Measurements from ENCODE around the gene GPER1.
"Not testable (repeated sequence)": the region's sequence is repeated elsewhere in the genome, so short reads cannot be mapped to it uniquely, and the experiment has no call there.

The GPER1 gene

GRCh38 chr7:1068013-1068412 lies 19.9 kb upstream of the GPER1 start:
- DNase-seq (ENCODE audit: low read depth, low spot score), result no peak

DNA sequence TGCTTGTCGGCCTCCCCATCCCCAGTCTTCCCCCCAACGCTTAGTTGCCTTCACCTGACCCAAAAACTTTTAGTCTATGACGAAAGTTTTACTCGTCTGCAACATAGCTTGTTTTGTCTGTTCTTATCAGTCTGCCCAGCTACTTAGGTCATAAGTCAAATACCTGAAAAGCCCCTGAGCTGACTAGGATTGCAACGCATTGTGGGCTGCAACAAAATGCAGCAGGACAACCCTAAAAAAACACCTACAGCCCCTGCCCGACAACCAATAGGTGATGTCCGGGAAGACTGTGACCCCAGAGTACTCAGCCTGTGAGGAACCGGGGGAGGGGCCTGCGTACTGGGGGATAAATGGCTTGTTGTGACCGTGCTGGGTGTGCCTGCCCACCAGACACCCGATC lies 19.3 kb upstream of the GPER1 start:
- no peak for DNase-seq (ENCODE audit: low read depth, low spot score)

DNA sequence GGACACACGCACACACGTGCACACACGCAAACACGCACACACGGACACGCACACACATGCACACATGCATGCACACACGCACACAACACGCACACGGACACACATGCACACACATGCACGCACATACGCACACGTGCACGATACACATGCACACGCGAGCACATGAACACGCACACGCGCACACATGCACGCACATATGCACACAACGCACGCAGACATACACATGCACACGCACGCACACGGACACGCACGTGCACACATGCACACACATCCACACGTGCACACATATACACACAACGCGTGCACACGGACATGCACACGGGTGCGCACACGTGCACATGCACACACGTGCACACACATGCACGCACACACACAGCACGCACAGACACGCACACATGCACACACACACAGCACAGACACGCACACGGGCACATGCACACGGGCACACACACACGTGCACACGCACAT lies 17.3 kb upstream of the GPER1 start:
- no peak for DNase-seq (ENCODE audit: low read depth, low spot score)

GRCh38 chr7:1071731-1072254 lies 16.1 kb upstream of the GPER1 start:
- no peak for DNase-seq (ENCODE audit: low read depth, low spot score)

GRCh38 chr7:1073142-1073977 lies 14.6 kb upstream of the GPER1 start:
- DNase-seq (ENCODE audit: low read depth, low spot score), result no peak

- not testable (repeated sequence) for DNase-seq (ENCODE audit: low read depth, low spot score)
Observed at GRCh38 chr7:1074018-1074417, 13.9 kb upstream of the GPER1 start.

GRCh38 chr7:1074593-1075431 lies 13.1 kb upstream of the GPER1 start:
- DNase-seq (ENCODE audit: low read depth, low spot score), result no peak

DNA sequence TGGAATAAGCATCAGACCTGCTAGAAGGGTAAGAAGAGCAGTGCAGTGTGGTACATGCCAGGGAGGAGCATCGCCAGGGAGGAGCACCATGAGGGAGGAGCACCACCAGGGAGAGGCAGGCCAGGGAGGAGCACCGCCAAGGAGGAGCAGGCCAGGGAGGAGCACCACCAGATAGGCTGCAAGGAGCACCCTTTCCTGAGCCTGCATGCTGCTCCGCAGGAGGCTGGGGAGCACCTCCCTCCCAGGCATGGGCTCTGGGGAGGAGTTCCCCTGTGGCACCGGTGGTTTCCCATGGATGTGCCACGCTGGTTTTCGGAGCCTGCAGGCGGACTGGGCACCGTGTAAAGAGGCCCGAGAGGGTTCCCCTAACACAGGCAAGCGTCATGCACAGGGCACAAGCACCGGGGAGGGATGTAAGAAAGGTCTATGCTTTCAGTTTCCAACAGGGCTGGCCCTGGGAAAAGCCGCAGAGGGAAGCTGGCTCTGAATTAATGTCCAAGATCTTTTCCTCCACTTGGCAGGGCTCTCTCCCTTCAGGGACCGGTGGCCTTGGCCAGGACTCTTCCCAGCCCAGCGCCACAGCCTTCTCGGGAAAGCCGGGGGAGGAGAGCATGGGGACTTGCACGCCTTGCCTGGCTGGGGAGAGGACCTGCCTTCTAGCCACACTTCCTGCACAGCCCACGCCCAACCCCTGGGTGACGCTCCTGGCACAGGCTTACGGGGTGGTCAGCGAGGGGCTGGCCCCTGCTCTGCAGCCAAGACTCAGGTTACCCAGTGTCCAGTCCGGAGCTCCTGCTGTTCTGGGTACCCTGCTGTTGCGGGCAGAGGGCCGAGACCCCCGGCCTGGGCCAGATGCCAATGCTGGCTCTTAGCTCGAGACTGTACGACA lies 11.5 kb upstream of the GPER1 start:
- DNase-seq (ENCODE audit: low read depth, low spot score), result no peak

DNA sequence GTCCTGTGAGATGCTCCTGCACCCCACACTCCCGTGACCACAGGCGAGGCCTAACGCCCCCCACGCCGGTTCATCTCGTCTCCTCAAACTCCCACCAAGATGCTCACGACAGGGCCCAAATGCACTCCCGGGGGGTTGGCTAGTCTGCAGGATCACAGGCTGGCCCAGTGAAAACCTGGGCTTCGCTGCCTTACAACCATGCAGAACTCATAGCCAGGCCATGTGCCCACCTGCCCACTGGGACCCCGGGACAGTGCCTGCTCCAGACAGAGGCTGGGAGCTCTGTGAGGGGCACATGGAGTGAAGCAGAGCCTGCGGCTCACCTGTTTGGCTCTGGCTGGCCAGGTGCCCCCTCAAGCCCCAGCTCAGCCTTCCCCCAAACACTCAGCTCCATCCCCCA lies 9.4 kb upstream of the GPER1 start:
- DNase-seq (ENCODE audit: low read depth, low spot score), result no peak

- DNase-seq (ENCODE audit: low read depth, low spot score), result no peak
Observed at GRCh38 chr7:1078985-1079384, 8.9 kb upstream of the GPER1 start.

GRCh38 chr7:1079546-1079945 lies 8.4 kb upstream of the GPER1 start:
- no peak for DNase-seq (ENCODE audit: low read depth, low spot score)

DNA sequence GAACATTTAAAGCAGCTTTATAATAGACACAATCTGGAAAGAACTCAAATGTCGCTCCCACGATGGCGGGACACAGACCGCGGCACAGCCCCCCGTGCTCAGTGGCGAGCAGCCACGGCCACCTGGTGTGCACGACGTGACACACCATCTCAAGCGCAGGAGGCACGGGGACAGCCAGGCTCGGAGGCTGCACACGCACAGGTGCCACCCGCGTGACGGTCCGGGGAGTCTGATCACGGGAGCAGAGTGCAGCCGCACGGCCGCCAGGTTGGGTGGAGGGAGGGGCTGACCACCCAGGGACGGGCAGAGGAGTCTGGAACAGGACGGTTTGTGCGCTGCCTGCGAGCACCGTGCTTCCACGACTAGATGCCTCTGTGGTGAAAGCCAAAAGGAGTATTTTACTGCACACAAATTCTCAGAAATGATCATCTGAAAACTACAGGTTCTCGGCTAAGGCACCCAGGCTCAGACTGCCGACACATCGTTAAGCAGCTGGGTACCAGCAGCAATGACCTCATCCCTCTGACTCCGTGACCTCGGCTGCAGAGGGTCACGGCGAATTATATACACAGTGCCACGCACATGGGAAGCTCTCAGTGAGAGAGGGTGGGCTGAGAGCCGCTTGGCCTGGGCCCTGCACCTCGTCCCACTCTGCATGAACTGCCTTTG lies 7.5 kb upstream of the GPER1 start:
- DNase-seq (ENCODE audit: low read depth, low spot score), result no peak

- DNase-seq (ENCODE audit: low read depth, low spot score), result no peak
Observed at GRCh38 chr7:1080921-1081255, 7.0 kb upstream of the GPER1 start.

GRCh38 chr7:1081336-1081735 lies 6.6 kb upstream of the GPER1 start:
- DNase-seq (ENCODE audit: low read depth, low spot score), result no peak

- no peak for DNase-seq (ENCODE audit: low read depth, low spot score)
Observed at GRCh38 chr7:1081931-1082401, 5.9 kb upstream of the GPER1 start.

- no peak for DNase-seq (ENCODE audit: low read depth, low spot score)
Observed at GRCh38 chr7:1083729-1084657, 3.9 kb upstream of the GPER1 start.

DNA sequence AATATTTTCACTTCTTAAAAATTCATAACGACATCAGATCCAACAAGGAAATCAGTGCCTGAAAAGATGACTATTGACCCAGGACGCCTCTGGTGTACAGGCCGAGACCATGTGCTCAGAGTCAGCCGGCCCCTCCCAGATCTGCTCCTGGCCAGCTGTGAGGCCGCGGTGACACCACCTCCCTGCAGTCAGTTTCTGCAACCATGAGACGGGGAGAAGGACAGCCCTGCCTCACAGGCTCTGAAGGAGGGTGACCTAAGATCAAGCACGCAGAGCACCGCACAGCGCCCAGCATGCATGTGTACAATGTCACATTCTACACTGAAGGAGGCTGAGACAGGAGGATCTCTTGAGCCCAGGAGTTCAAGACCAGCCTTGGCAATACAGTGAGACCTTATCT lies 2.6 kb upstream of the GPER1 start:
- DNase-seq (ENCODE audit: low read depth, low spot score), result no peak

DNA sequence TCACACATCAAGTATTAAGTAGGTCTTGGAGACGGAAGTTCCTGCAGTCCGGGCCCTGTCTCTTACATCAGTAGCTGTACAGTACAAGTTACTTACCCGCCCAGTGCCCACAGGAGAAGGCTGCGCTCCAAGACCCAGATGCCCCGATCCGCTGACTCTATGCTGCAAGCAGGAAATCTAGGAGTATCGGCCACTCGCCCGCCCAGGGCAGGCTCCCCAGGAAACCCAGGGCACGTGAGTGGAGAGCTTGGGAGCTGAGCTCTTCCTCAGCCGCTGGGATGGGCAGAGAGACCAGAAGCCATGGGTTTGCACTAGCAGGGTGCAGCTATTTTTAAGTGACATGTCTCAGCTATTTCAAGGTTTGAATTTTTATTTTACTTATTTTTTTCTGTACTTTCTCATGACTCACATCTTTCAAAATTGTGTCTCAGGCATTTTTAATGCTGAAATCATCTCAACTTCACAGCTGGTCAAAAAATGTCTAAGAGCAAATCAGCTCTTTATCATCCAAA lies 1.9 kb upstream of the GPER1 start:
- DNase-seq (ENCODE audit: low read depth, low spot score), result no peak

GRCh38 chr7:1086588-1087464 lies 1.1 kb upstream of the GPER1 start:
- peak; percentile 52 for DNase-seq (ENCODE audit: low read depth, low spot score)

Measured in activated CD4-positive, CD25-positive, alpha-beta regulatory T cell treated with anti-CD3 and anti-CD28 coated beads, Interleukin-2, amount 50 U/mL, for 16 hours (primary cell).